A549 (cell line): ENCODE measurements around the gene PRKD2. TPM values are rescaled to one million over a fixed set of nuclear protein-coding genes. Genes with fewer than 3 reads are reported as not detected.

Experiments
- ATAC-seq, 2 experiments: fragments of 200-7000 bp in 1 of 2; fragments of >200 bp in 1 of 2; cut with Nextera tagmentation in 1 of 2; cut with Tn5 transposase in 1 of 2; 3 replicates each; pipeline versions ENCODE4 v1.8.0 to v1.9.1; 2018 to 2020; ENCODE audit warnings: mild to moderate bottlenecking in 1 of 2, moderate library complexity in 1 of 2
- CTCF ChIA-PET: fragments of 300-600 bp; sonication (Branson Sonifier 250); formaldehyde crosslinking; extraction: SDS; loops from one replicate; lab custom pipeline; 2021; ENCODE audit warnings: antibody characterized with exemption, inconsistent platforms; lab: Yijun Ruan, JAX
- POLR2A ChIA-PET: fragments of 350-600 bp; formaldehyde crosslinking; extraction: SDS; loops from one replicate; lab custom pipeline; 2021; ENCODE audit warnings: antibody characterized with exemption, inconsistent platforms; lab: Yijun Ruan, JAX
- DNase-seq, 2 experiments: peaks; one replicate each; pipeline versions ENCODE4 v3.0.0 to v3.0.0-alpha.2; 2011 to 2016; ENCODE audit warnings: low read depth in 1 of 2, low spot score in 1 of 2
- FAIRE-seq: peaks from 2 replicates; lab custom pipeline; 2011; peaks lifted over from hg19 to GRCh38; lab: Jason Lieb, UNC
- H3K27ac ChIP-seq, 2 experiments: fragments of >200 bp; sonication (Bioruptor Twin); formaldehyde crosslinking; 3 replicates each; pipeline ENCODE4 v1.5.1; 2016 to 2017
- H3K4me1 ChIP-seq: fragments of >200 bp; sonication (Bioruptor Twin); formaldehyde crosslinking; 3 replicates; pipeline ENCODE4 v1.6.1; 2016
- H3K4me2 ChIP-seq: fragments of >200 bp; sonication (Bioruptor Twin); formaldehyde crosslinking; 3 replicates; pipeline ENCODE4 v1.6.1; 2016
- H3K4me3 ChIP-seq: fragments of >200 bp; sonication (Bioruptor Twin); formaldehyde crosslinking; 3 replicates; pipeline ENCODE4 v1.5.1; 2016
- H3K9me3 ChIP-seq: fragments of >200 bp; sonication (Bioruptor Twin); formaldehyde crosslinking; 3 replicates; pipeline ENCODE4 v1.6.1; 2016
- BHLHE40 ChIP-seq: IDR thresholded peaks from 2 replicates; pipeline ENCODE4 v1.6.1; 2012; ENCODE audit warnings: low read depth, low read length, inconsistent platforms
- CBX2 ChIP-seq: fragments of 200-600 bp; sonication (generic); IDR thresholded peaks from 2 replicates; pipeline ENCODE4 v1.6.1; 2016; ENCODE audit warnings: low read depth, mild to moderate bottlenecking, borderline replicate concordance
- CEBPB ChIP-seq, 2 experiments: fragments of >200 bp in 1 of 2; sonication (Bioruptor Twin) in 1 of 2; formaldehyde crosslinking in 1 of 2; IDR thresholded peaks; 2 replicates each; pipeline ENCODE4 v1.6.1; 2012 to 2016
- CHD4 ChIP-seq: fragments of 200-600 bp; sonication (generic); IDR thresholded peaks from 2 replicates; pipeline ENCODE4 v1.6.1; 2016; ENCODE audit warnings: antibody characterized with exemption, mild to moderate bottlenecking, borderline replicate concordance
- CTCF ChIP-seq: fragments of >200 bp; sonication (Bioruptor Twin); formaldehyde crosslinking; IDR thresholded peaks from 3 replicates; pipeline ENCODE4 v1.5.1; 2016
- E2F6 ChIP-seq: IDR thresholded peaks from 2 replicates; pipeline ENCODE4 v1.6.1; 2012; ENCODE audit warnings: low read depth, borderline replicate concordance
- FOSL2 ChIP-seq, 2 experiments: fragments of 450-650 bp in 1 of 2; fragments of >200 bp in 1 of 2; sonication (Bioruptor Twin) in 1 of 2; formaldehyde crosslinking; IDR thresholded peaks; 2 replicates each; pipeline versions ENCODE4 v1.5.0 to v1.6.1; 2016 to 2020; ENCODE audit warnings: mild to moderate bottlenecking in 1 of 2, moderate library complexity in 1 of 2
- JUNB ChIP-seq: fragments of >200 bp; sonication (Bioruptor Twin); formaldehyde crosslinking; IDR thresholded peaks from 2 replicates; pipeline ENCODE4 v1.6.1; 2016
- MAFK ChIP-seq: fragments of 450-650 bp; IDR thresholded peaks from 2 replicates; pipeline ENCODE4 v1.6.1; 2014; ENCODE audit not compliant: partially characterized antibody
- MAX ChIP-seq: IDR thresholded peaks from 2 replicates; pipeline ENCODE4 v1.6.1; 2012
- MAZ ChIP-seq: fragments of 150-350 bp; IDR thresholded peaks from 2 replicates; pipeline ENCODE4 v1.6.1; 2014; ENCODE audit warnings: antibody characterized with exemption, low read depth, low read length, borderline replicate concordance
- MYC ChIP-seq: IDR thresholded peaks from 2 replicates; pipeline ENCODE4 v1.6.1; 2012; ENCODE audit warnings: mild to moderate bottlenecking, inconsistent platforms, low read length, improper control_type of control experiment, borderline replicate concordance
- NFE2L2 ChIP-seq: fragments of 150-350 bp; conservative IDR thresholded peaks from 2 replicates; pipeline ENCODE4 v1.6.1; 2014; ENCODE audit warnings: low read length
- NPAS2 ChIP-seq: fragments of 250-450 bp; sonication (Bioruptor Pico); IDR thresholded peaks from 2 replicates; pipeline ENCODE4 v1.8.0; 2022; ENCODE audit warnings: mild to moderate bottlenecking, moderate library complexity, borderline replicate concordance
- RAD21 ChIP-seq, 2 experiments: fragments of >200 bp in 1 of 2; sonication (Bioruptor Twin) in 1 of 2; formaldehyde crosslinking in 1 of 2; IDR thresholded peaks in 1 of 2; conservative IDR thresholded peaks in 1 of 2; 2 replicates in 1 of 2; 3 replicates in 1 of 2; pipeline ENCODE4 v1.6.1; 2012 to 2018; ENCODE audit warnings: inconsistent platforms in 1 of 2
- REST ChIP-seq: fragments of 200-600 bp; sonication (generic); IDR thresholded peaks from 2 replicates; pipeline ENCODE4 v1.6.1; 2016; ENCODE audit warnings: antibody characterized with exemption, mild to moderate bottlenecking, moderate library complexity
- RFX5 ChIP-seq: fragments of 450-650 bp; IDR thresholded peaks from 2 replicates; pipeline ENCODE4 v1.7.1; 2014; ENCODE audit warnings: antibody characterized with exemption, mild to moderate bottlenecking, moderate library complexity
- SMC3 ChIP-seq: fragments of >200 bp; sonication (Bioruptor Twin); formaldehyde crosslinking; IDR thresholded peaks from 3 replicates; pipeline ENCODE4 v1.6.1; 2018; ENCODE audit warnings: inconsistent platforms
- ZFP36 ChIP-seq: fragments of 450-650 bp; IDR thresholded peaks from 2 replicates; pipeline ENCODE4 v1.6.1; 2014; ENCODE audit warnings: borderline replicate concordance; ENCODE audit not compliant: partially characterized antibody
- WGBS: methylation state at CpG from one replicate; pipeline ENCODE4 v1.1.6; 2017; ENCODE audit errors: missing lambda C conversion rate; 5-methylcytosine and 5-hydroxymethylcytosine counted together
- polyA plus RNA-seq, 4 experiments: library from polyadenylated mRNA; depleted of rRNA in 3 of 4; stranded (reverse); fragments of >200 nt; fragmentation: RNase III in 1 of 4; extraction: RNeasy Plus Mini Kit Qiagen cat#74134 plus additional on column Dnase treatment in 1 of 4; gene quantifications; 2 replicates in 3 of 4; 3 replicates in 1 of 4; pipeline ENCODE4 v1.2.3, GENCODE V29; 2011 to 2017

The PRKD2 gene
- polyA plus RNA-seq, 2 of the 4 experiments (the other 2 are of a cell fraction) = 8.3 to 24.6 TPM

GRCh38 chr19:46661735-46662592 is 55.0 kb downstream of the PRKD2 start:
- WGBS = 2% methylated on average over 19 of the region's 19 CpGs
- POLR2A ChIA-PET = interaction anchor here (0.7 to 2.2 kb wide), 8 partner anchors 10 to 451 kb away, joined by 3 to 29 read pairs (median 4); partner anchors contain the start of genes CALM3 and ZC3H4
- TF ChIP-seq RAD21 (conservative IDR thresholded peaks at IDR 0.05 in 1 of 2, IDR thresholded peaks at IDR 0.05 in 1 of 2) = peak; percentile 98 to 99
- TF ChIP-seq FOSL2 (IDR thresholded peaks at IDR 0.05) = no peak
- peak; percentile 62 for TF ChIP-seq FOSL2 (CRISPR knock-in tag; IDR thresholded peaks at IDR 0.05)
- TF ChIP-seq CEBPB (IDR thresholded peaks at IDR 0.05) = no peak
- TF ChIP-seq NFE2L2 = 0 out of 2 replicates have a peak, but pooled peaks have one; percentile 3
- no peak for TF ChIP-seq JUNB
- peak; percentile 98 for TF ChIP-seq CTCF
- TF ChIP-seq ZFP36 = peak; percentile 88
- no peak for TF ChIP-seq REST
- peak; percentile 95 for TF ChIP-seq SMC3
- peak; percentile 93 to 96 for DNase-seq
- peaks cover 20% of the 10 kb centered on the region for H3K4me1 ChIP-seq
- peak; percentile 91 for FAIRE-seq
- peak overlapping the region in 1 of 2 experiments; percentile 38; a peak in 2 of 6 replicates for H3K27ac ChIP-seq
- ATAC-seq = peak; percentile 80 to 84
- peak overlapping the region; percentile 84 for H3K4me2 ChIP-seq
- no peaks in the 10 kb centered on the region for H3K9me3 ChIP-seq
- peak overlapping the region; percentile 40 for H3K4me3 ChIP-seq
- CTCF ChIA-PET = interaction anchor here (0.5 to 10.7 kb wide), 55 partner anchors 10 to 308 kb away, joined by 3 to 483 read pairs (median 5); partner anchors contain the start of genes CALM3, GNG8, PRKD2 and PTGIR

- peak; percentile 100 for DNase-seq
- FAIRE-seq = peak; percentile 97
- ChIA-PET CTCF (interaction anchor here (0.5 to 10.7 kb wide), 31 partner anchors 9 to 307 kb away, joined by 3 to 483 read pairs (median 6); partner anchors contain the start of genes CALM3, GNG8, PRKD2 and PTGIR), POLR2A (interaction anchor here (0.7 to 2.2 kb wide), 7 partner anchors 9 to 452 kb away, joined by 3 to 29 read pairs (median 4); partner anchors contain the start of genes CALM3 and ZC3H4)
- Histone ChIP-seq H3K4me3 (peak within 1 kb of the TSS; percentile 44), H3K4me1 (peaks cover 20% of the 10 kb centered on the region), H3K9me3 (no peaks in the 10 kb centered on the region), H3K4me2 (peak within 1 kb of the TSS; percentile 92), H3K27ac (peak within 1 kb of the TSS in 1 of 2 experiments; percentile 38; a peak in 2 of 6 replicates)
- under 1% methylated on average over 23 of the region's 61 CpGs for WGBS
- peak; percentile 84 to 95 for ATAC-seq
- TF ChIP-seq E2F6 (0 out of 2 replicates have a peak, but pooled peaks have one; percentile 35), CBX2 (no peak), BHLHE40 (peak; percentile 68), CHD4 (no peak), MAFK (peak; percentile 35), ZFP36 (peak; percentile 59), MAZ (0 out of 2 replicates have a peak, but pooled peaks have one; percentile 55), RFX5 (peak; percentile 81), MYC (peak; percentile 73; the same call in 1 of the 2 replicates), MAX (peak; percentile 76), REST (no peak), NPAS2 (peak; percentile 80)
Observed at GRCh38 chr19:46661020-46661731, 55.7 kb downstream of the PRKD2 start, which contains the start of gene DACT3. Gene DACT3 (minus strand): TSS chr19:46661182. CDS start chr19:46661064, 118 bp downstream.
